SK-N-SH (cell line): ENCODE results near the gene C1QL1. TPM values are rescaled to one million over a fixed set of nuclear protein-coding genes. Genes with fewer than 3 reads are reported as not detected.

Source experiments
- CTCF ChIA-PET: fragments of 300-600, 350-600 bp; formaldehyde crosslinking; extraction: SDS; loops from one replicate; lab custom pipeline; 2021; lab: Yijun Ruan, JAX
- POLR2A ChIA-PET: fragments of 350-600 bp; sonication (Branson Sonifier 250); formaldehyde crosslinking; extraction: SDS; loops from one replicate; lab custom pipeline; 2020; ENCODE audit warnings: antibody characterized with exemption, inconsistent platforms; lab: Yijun Ruan, JAX
- DNase-seq: peaks from one replicate; pipeline ENCODE4 v3.0.0; 2012
- H2AFZ ChIP-seq: fragments of 200-600 bp; sonication (generic); 2 replicates; pipeline ENCODE4 v1.8.1; 2016; ENCODE audit warnings: antibody characterized with exemption, mild to moderate bottlenecking, low read depth
- H3F3A ChIP-seq: fragments of 200-600 bp; sonication (generic); replicated peaks from 2 replicates; pipeline ENCODE3; 2016; ENCODE audit warnings: antibody characterized with exemption, mild to moderate bottlenecking; ENCODE audit not compliant: insufficient read depth
- H3K27ac ChIP-seq, 2 experiments: fragments of 200-500 bp in 1 of 2; fragments of 200-600 bp in 1 of 2; sonication (Bioruptor generic) in 1 of 2; sonication (generic), shearing (Covaris generic) in 1 of 2; 2 replicates each; pipeline versions ENCODE4 v1.5.1 to v1.6.1; 2014 to 2016; ENCODE audit warnings: low read depth in 2 of 2, inconsistent platforms in 1 of 2, low read length in 1 of 2, mild to moderate bottlenecking in 1 of 2, mixed read lengths in 1 of 2
- H3K27me3 ChIP-seq: fragments of 200-600 bp; sonication (generic), shearing (Covaris generic); 2 replicates; pipeline ENCODE4 v1.6.1; 2016; ENCODE audit warnings: mixed run types; ENCODE audit not compliant: insufficient read depth
- H3K36me3 ChIP-seq, 2 experiments: fragments of 200-500 bp in 1 of 2; fragments of 200-600 bp in 1 of 2; sonication (Bioruptor generic) in 1 of 2; sonication (generic) in 1 of 2; replicated peaks in 1 of 2; 2 replicates each; pipeline versions ENCODE3 to v1.5.1; 2014 to 2016; ENCODE audit warnings: low read length in 1 of 2, mild to moderate bottlenecking in 1 of 2; ENCODE audit not compliant: insufficient read depth in 2 of 2, control insufficient read depth in 1 of 2
- H3K4me1 ChIP-seq, 2 experiments: fragments of 200-500 bp in 1 of 2; fragments of 200-600 bp in 1 of 2; sonication (Bioruptor generic) in 1 of 2; sonication (generic), shearing (Covaris generic) in 1 of 2; 2 replicates each; pipeline versions ENCODE4 v1.5.1 to v1.6.1; 2014 to 2016; ENCODE audit warnings: low read depth in 1 of 2, low read length in 1 of 2, mixed run types in 1 of 2; ENCODE audit not compliant: insufficient read depth in 2 of 2, control insufficient read depth in 1 of 2
- H3K4me2 ChIP-seq: fragments of 200-600 bp; sonication (generic), shearing (Covaris generic); 2 replicates; pipeline ENCODE4 v1.6.1; 2017; ENCODE audit warnings: mixed run types
- H3K4me3 ChIP-seq, 2 experiments: fragments of 200-500 bp in 1 of 2; fragments of 200-600 bp in 1 of 2; sonication (Bioruptor generic) in 1 of 2; sonication (generic), shearing (Covaris generic) in 1 of 2; 2 replicates each; pipeline versions ENCODE4 v1.5.1 to v1.8.1; 2014 to 2016; ENCODE audit warnings: low read depth in 2 of 2, inconsistent platforms in 1 of 2, low read length in 1 of 2, mild to moderate bottlenecking in 1 of 2, mixed read lengths in 1 of 2, moderate library complexity in 1 of 2
- H3K79me2 ChIP-seq: fragments of 200-600 bp; sonication (generic); 2 replicates; pipeline ENCODE4 v1.8.1; 2017; ENCODE audit warnings: mild to moderate bottlenecking; ENCODE audit not compliant: insufficient read depth
- H3K9ac ChIP-seq: fragments of 200-600 bp; sonication (generic); 2 replicates; pipeline ENCODE4 v1.6.1; 2017; ENCODE audit warnings: mixed run types
- H3K9me2 ChIP-seq: fragments of 200-600 bp; sonication (generic); 2 replicates; pipeline ENCODE4 v1.6.1; 2017; ENCODE audit warnings: mixed run types
- H3K9me3 ChIP-seq: fragments of 200-600 bp; sonication (generic); 2 replicates; pipeline ENCODE4 v1.6.1; 2017; ENCODE audit warnings: mixed run types, mild to moderate bottlenecking, moderate library complexity
- H4K20me1 ChIP-seq: fragments of 200-600 bp; sonication (generic); 2 replicates; pipeline ENCODE4 v1.6.1; 2017; ENCODE audit warnings: mild to moderate bottlenecking, mixed run types; ENCODE audit not compliant: insufficient read depth
- CHD2 ChIP-seq: fragments of 150-350 bp; IDR thresholded peaks from 2 replicates; pipeline ENCODE4 v1.6.1; 2018; ENCODE audit warnings: low read length; ENCODE audit not compliant: partially characterized antibody
- ELF1 ChIP-seq: IDR thresholded peaks from 2 replicates; pipeline ENCODE4 v1.4.0; 2012
- EP300 ChIP-seq, 2 experiments: IDR thresholded peaks; 2 replicates each; pipeline versions ENCODE4 v1.4.0 to v1.6.1; 2012; ENCODE audit warnings: borderline replicate concordance in 1 of 2, low read depth in 1 of 2, low read length in 1 of 2
- FOXM1 ChIP-seq: IDR thresholded peaks from 2 replicates; pipeline ENCODE4 v1.4.0; 2012; ENCODE audit warnings: low read depth, mild to moderate bottlenecking
- JUND ChIP-seq: IDR thresholded peaks from 2 replicates; pipeline ENCODE4 v1.4.0; 2012
- MEF2A ChIP-seq: IDR thresholded peaks from 2 replicates; pipeline ENCODE4 v1.4.0; 2012; ENCODE audit warnings: low read depth, borderline replicate concordance
- NFIC ChIP-seq: IDR thresholded peaks from 2 replicates; pipeline ENCODE4 v1.4.0; 2012; ENCODE audit warnings: borderline replicate concordance
- NRF1 ChIP-seq: IDR thresholded peaks from 2 replicates; pipeline ENCODE4 v1.6.1; 2012; ENCODE audit warnings: low read depth, mild to moderate bottlenecking, low read length
- POLR2AphosphoS5 ChIP-seq: IDR thresholded peaks from 2 replicates; pipeline ENCODE4 v1.6.1; 2012; ENCODE audit warnings: low read depth, low read length
- RAD21 ChIP-seq: IDR thresholded peaks from 2 replicates; pipeline ENCODE4 v1.6.1; 2012; ENCODE audit warnings: mild to moderate bottlenecking, low read length
- RCOR1 ChIP-seq: fragments of 150-350 bp; IDR thresholded peaks from 2 replicates; pipeline ENCODE4 v1.6.1; 2017; ENCODE audit warnings: antibody characterized with exemption, low read length
- SIN3A ChIP-seq: IDR thresholded peaks from 2 replicates; pipeline ENCODE4 v1.6.1; 2012; ENCODE audit warnings: low read depth, mild to moderate bottlenecking, low read length, moderate library complexity, borderline replicate concordance
- TAF1 ChIP-seq: IDR thresholded peaks from 2 replicates; pipeline ENCODE4 v1.6.1; 2012; ENCODE audit warnings: low read depth, mild to moderate bottlenecking, low read length, moderate library complexity, borderline replicate concordance
- TCF12 ChIP-seq: IDR thresholded peaks from 2 replicates; pipeline ENCODE4 v1.4.0; 2012
- TEAD4 ChIP-seq: IDR thresholded peaks from 2 replicates; pipeline ENCODE4 v1.4.0; 2012; ENCODE audit warnings: mild to moderate bottlenecking, borderline replicate concordance; ENCODE audit not compliant: insufficient read depth
- WGBS: methylation state at CpG from one replicate; pipeline ENCODE4 v1.1.6; 2017; ENCODE audit warnings: low lambda C conversion rate; 5-methylcytosine and 5-hydroxymethylcytosine counted together
- polyA plus RNA-seq, 3 experiments: library from polyadenylated mRNA; depleted of rRNA; stranded (reverse); fragments of >200 nt; gene quantifications; 2 replicates each; pipeline ENCODE4 v1.2.3, GENCODE V29; 2012
- TF ChIP-seq, protein P1 (sequence below): IDR thresholded peaks from 2 replicates; pipeline ENCODE4; 2012
- TF ChIP-seq, protein P2 (sequence below): fragments of 150-350 bp; IDR thresholded peaks from 2 replicates; pipeline ENCODE4 v1.6.1; 2016; ENCODE audit warnings: mild to moderate bottlenecking, low read depth, low read length
- TF ChIP-seq, protein P3 (sequence below): IDR thresholded peaks from 2 replicates; pipeline ENCODE4 v1.4.0; 2012; ENCODE audit warnings: low read depth, borderline replicate concordance
- TF ChIP-seq, protein P4 (sequence below): fragments of 200-600 bp; sonication (generic); IDR thresholded peaks from 2 replicates; pipeline ENCODE4 v1.6.1; 2017; ENCODE audit warnings: antibody characterized with exemption, mild to moderate bottlenecking, moderate library complexity

Gene C1QL1
- polyA plus RNA-seq, 1 of the 3 experiments (the other 2 are of a cell fraction): 11.9 TPM

DNA sequence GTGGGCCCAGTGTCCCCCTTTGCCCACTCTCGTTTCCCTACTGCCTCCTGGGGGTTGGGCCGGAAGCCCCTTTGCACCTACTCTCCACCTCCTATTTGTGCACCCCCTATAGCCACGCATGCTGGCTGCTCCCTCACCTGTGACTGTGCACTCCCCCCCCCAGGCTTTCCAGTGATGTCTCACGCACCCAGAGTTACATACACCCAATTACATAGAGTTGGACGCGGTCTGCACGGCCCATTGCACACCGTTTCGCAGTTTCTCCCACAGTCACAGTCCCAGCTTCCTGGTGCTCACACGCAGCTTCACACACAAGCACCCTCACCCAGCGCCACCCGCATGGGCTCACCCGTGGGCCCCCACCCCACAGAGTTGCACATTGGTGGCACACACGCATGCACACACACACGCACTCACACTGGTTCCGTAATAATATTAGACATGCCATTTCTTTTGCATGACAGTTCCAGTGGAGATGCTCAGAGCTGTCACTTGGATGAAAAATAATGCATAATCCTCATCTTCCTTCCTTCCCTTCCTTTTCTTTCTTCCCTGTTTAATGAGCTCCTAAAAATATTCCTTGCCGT, 21.5 kb upstream of the C1QL1 start:
- CTCF ChIA-PET: interaction anchor here (1.3 to 2.5 kb wide), 3 partner anchors 32 to 109 kb away, joined by 3 to 12 read pairs (median 7); no protein-coding TSS in a partner anchor
- H3K9me2 ChIP-seq: no peaks in the 10 kb centered on the region

DNA sequence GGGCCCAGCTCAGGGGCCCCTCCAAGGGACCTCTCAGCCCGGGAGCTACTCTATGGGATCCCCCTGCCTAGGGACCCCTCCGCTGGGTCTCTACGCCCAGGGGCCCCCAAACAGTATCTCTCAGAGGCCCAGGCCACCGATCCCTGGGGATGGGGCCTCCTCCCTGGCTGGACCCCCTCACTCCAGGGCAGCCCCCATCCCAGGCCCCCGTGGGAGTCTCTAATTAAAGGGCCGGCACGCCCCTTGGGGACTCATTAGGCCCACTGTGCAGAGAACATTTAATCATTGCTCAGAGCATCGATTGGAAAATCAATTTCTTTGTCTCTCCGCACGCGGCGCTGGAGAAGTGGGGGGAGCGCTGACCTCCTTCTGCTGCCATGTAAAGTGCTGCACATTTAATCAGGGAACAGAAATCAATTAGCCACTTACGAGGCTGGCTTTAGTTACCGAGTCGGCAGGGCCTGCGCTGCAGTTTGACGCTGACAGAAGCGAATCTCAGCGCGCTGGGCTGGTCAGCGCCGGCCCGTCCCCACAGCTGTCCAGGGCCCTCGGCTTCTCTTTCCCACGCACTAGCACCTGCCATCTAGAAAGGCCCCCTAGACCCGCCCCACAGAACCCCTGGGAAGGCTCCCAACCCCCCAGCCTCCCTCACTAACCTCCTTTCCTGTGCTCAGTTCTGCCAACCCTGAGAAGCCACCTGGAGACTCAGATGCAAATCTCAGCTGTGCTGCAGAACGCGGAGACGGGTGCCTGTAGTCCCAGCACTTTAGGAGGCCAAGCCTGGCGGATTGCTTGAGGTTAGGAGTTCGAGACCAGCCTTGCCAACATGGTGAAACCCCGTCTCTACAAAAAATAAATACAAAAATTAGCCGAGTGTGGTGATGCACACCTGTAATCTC, 20.2 kb upstream of the C1QL1 start:
- ChIA-PET CTCF (no interaction called here), POLR2A (interaction anchor here (1.2 kb wide), 1 partner anchor 12 kb away, joined by 5 read pairs; no protein-coding TSS in a partner anchor)
- Histone ChIP-seq H3K4me2 (no peak overlapping the region), H3K27ac (no peak overlapping the region), H4K20me1 (no peaks in the 10 kb centered on the region), H3K9ac (no peak overlapping the region), H3K79me2 (no peaks in the 10 kb centered on the region), H3K9me2 (no peaks in the 10 kb centered on the region), H3K27me3 (no peaks in the 10 kb centered on the region), H3K9me3 (no peaks in the 10 kb centered on the region), H3F3A (no peaks in the 10 kb centered on the region), H2AFZ (no peak overlapping the region), H3K4me1 (no peaks in the 10 kb centered on the region), H3K36me3 (no peaks in the 10 kb centered on the region), H3K4me3 (no peak overlapping the region)
- 86% methylated on average over 28 of the region's 34 CpGs for WGBS
- no peak for DNase-seq
- no peak for TF ChIP-seq SIN3A
- no peak for TF ChIP-seq EP300 (IDR thresholded peaks at IDR 0.05; ENCODE audit: borderline replicate concordance in 1 of 2, low read depth in 1 of 2, low read length in 1 of 2)
- TF ChIP-seq TAF1: no peak
- TF ChIP-seq, protein P1, sequence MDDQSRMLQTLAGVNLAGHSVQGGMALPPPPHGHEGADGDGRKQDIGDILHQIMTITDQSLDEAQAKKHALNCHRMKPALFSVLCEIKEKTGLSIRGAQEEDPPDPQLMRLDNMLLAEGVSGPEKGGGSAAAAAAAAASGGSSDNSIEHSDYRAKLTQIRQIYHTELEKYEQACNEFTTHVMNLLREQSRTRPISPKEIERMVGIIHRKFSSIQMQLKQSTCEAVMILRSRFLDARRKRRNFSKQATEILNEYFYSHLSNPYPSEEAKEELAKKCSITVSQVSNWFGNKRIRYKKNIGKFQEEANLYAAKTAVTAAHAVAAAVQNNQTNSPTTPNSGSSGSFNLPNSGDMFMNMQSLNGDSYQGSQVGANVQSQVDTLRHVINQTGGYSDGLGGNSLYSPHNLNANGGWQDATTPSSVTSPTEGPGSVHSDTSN: no peak
- TF ChIP-seq, protein P2, sequence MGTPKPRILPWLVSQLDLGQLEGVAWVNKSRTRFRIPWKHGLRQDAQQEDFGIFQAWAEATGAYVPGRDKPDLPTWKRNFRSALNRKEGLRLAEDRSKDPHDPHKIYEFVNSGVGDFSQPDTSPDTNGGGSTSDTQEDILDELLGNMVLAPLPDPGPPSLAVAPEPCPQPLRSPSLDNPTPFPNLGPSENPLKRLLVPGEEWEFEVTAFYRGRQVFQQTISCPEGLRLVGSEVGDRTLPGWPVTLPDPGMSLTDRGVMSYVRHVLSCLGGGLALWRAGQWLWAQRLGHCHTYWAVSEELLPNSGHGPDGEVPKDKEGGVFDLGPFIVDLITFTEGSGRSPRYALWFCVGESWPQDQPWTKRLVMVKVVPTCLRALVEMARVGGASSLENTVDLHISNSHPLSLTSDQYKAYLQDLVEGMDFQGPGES: no peak
- no peak for TF ChIP-seq JUND
- TF ChIP-seq FOXM1: no peak
- TF ChIP-seq NRF1: no peak
- TF ChIP-seq NFIC: no peak
- no peak for TF ChIP-seq RAD21
- TF ChIP-seq ELF1: no peak
- TF ChIP-seq POLR2AphosphoS5: no peak

More for the DNA sequence above, 21.5 kb upstream of the C1QL1 start:
- H3F3A ChIP-seq: no peaks in the 10 kb centered on the region
- H3K36me3 ChIP-seq: no peaks in the 10 kb centered on the region
- H2AFZ ChIP-seq: no peak overlapping the region
- no peaks in the 10 kb centered on the region for H3K79me2 ChIP-seq
- POLR2A ChIA-PET: no interaction called here
- TF ChIP-seq TCF12 (no peak), NFIC (no peak), TEAD4 (no peak), MEF2A (no peak), RCOR1 (no peak), CHD2 (no peak)
- TF ChIP-seq, protein P3, sequence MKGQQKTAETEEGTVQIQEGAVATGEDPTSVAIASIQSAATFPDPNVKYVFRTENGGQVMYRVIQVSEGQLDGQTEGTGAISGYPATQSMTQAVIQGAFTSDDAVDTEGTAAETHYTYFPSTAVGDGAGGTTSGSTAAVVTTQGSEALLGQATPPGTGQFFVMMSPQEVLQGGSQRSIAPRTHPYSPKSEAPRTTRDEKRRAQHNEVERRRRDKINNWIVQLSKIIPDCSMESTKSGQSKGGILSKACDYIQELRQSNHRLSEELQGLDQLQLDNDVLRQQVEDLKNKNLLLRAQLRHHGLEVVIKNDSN: no peak
- TF ChIP-seq, protein P1: no peak
- TF ChIP-seq, protein P4, sequence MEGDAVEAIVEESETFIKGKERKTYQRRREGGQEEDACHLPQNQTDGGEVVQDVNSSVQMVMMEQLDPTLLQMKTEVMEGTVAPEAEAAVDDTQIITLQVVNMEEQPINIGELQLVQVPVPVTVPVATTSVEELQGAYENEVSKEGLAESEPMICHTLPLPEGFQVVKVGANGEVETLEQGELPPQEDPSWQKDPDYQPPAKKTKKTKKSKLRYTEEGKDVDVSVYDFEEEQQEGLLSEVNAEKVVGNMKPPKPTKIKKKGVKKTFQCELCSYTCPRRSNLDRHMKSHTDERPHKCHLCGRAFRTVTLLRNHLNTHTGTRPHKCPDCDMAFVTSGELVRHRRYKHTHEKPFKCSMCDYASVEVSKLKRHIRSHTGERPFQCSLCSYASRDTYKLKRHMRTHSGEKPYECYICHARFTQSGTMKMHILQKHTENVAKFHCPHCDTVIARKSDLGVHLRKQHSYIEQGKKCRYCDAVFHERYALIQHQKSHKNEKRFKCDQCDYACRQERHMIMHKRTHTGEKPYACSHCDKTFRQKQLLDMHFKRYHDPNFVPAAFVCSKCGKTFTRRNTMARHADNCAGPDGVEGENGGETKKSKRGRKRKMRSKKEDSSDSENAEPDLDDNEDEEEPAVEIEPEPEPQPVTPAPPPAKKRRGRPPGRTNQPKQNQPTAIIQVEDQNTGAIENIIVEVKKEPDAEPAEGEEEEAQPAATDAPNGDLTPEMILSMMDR: no peak
- no peaks in the 10 kb centered on the region for H4K20me1 ChIP-seq
- no peak overlapping the region for H3K4me2 ChIP-seq
- no peak overlapping the region for H3K4me3 ChIP-seq
- no peak overlapping the region for H3K9ac ChIP-seq
- H3K4me1 ChIP-seq: no peaks in the 10 kb centered on the region
- no peaks in the 10 kb centered on the region for H3K9me3 ChIP-seq
- no peak for DNase-seq
- H3K27me3 ChIP-seq: no peaks in the 10 kb centered on the region
- H3K27ac ChIP-seq: no peak overlapping the region
- 86% methylated on average over 17 of the region's 17 CpGs for WGBS
